HG02870 (cell line): ENCODE data around the gene COL19A1.

Source experiments
- ATAC-seq: cut with Tn5 transposase; IDR thresholded peaks from one replicate; pipeline ENCODE4 v1.9.1; 2021; ENCODE audit warnings: mild to moderate bottlenecking, moderate library complexity; ENCODE audit not compliant: unreplicated experiment

The COL19A1 gene

DNA sequence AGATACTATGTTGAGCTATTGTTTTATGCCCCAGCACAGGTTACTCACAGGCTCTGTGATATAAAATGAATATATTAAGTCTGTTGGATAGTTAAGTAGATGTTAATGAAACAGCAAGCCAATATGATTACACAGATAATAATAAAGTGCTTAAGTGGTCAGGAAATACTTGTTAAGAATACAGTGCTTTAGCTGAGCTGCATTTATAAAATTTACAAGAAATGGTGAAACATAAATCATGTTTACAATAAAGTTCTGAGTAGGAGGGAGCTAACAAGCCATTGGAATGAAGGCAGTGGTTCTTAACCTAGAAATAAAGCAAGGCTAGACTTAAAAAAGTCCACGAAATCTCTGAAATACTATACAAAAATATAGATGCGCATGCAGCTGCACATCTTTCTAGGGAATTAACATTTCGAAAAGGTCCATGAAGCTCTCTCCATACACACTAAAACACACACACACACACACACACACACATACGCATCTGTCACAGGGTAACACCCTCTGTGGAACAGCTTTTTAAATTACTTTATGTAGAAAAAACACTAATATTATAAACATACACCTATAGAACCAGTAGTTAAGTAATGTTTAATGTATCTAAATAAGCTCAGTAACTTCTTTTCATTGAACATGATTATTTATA is 349.2 kb downstream of the COL19A1 start:
- no peak for ATAC-seq

DNA sequence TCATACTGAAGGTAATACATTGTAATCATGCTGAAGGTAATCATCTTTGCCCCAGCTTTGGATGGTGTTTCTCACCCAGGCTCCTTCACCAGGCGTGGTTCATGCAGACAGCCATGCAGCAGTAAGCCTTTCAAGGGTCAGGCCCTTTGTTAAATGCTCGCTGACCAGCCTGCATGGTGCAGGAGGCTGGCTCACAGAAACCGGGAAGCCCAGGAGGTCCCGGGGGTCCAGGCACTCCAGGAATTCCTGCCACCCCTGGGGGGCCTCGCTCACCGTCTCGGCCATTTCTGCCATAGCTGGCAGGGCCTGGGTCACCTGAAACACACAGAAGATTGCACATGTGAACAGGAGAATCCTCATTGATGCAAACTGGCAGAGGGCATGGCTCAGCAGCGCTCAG is 350.4 kb downstream of the COL19A1 start:
- no peak for ATAC-seq

DNA sequence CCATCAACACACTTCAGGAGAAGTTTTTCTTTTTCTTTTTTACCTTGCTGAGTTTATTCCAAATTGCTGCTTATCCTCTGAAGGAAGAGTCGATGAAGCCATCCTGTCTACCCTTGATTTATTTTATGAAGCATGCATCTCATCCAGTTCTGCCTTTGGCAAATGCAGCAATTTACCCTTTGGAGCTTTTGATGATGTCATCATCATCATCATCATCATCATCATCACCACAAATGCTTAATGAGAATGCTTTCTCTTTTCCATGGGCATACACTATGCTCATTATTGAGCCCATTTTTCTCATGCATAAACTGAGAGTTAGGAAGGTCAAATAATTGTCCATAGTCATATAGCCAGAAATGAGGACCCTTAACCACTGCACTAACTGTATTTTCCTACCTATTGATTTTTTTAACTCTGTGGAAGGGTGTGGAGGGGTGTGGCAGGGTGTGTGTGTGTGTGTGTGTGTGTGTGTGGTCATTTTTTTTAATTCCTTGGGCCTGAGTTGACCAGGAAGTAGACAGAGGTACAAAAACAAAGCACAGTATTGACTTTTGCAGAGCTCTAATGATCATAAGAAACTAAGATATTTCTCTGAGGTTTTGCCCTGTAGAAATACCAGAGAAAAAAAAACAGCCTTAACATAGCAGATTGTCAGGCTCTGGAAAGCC is 353.7 kb downstream of the COL19A1 start:
- no peak for ATAC-seq

DNA sequence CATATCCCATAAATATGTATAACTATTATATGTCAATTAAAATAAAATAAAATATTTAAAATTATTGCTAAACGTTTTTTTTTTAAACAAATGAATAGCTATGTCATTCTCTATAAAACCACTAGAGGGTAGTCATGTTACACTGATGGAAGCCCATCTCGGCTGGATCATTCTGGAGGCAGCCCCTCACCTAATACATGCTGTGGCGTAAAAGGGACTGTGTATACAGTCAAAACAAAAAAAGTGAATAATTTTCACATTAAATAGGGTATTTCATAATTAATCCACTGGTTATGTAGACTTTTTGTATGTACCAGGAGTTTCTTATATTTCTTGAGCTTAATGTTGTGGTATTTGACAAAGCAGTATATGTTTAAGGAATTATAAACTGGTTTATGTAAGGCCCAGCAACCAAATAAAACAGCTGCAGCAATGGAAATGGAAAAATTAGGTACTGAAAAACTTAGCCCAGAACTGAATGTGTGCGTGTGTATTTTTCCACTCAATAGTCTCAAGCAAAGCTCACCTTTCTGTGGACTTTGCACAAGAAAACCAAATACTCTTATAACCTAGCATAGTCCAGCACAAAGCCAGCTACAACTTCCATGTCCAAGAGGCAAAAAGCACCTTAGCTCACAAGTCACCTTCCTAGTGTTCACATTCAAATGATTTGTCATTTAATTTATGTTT is 354.8 kb downstream of the COL19A1 start:
- ATAC-seq: no peak

DNA sequence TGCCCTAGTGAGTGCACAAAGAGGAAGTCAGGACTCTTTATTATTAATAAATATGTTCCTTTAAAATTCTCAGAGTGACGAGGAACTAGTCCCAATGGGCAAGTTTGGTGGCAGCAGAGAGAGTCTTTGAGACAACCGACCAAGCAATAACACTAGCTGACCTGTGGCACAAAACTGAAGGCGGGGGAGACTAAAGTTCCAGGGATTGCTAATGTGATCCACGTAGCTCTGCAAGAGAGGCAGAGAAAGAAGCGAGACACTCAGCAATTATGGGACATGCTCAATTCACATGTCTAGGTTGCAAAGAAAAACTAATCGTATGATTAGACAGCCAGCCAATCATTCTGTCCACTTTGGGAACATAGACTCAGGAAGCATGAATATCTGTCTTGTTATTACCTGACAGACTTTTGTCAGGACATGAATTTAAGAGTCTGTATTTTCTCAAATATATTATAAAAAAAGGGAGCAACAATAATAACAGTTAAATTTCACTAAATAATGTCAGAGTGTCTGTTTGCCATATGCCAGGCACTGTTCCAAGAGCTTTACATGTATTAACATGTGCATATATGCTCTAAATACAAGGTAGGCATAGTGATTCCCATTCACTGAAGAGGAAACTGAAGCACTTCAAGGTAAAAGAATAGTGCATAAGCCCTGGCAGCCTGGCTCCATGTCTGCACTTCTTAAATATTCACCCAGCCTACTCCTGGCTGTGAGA is 355.5 kb downstream of the COL19A1 start:
- no peak for ATAC-seq

DNA sequence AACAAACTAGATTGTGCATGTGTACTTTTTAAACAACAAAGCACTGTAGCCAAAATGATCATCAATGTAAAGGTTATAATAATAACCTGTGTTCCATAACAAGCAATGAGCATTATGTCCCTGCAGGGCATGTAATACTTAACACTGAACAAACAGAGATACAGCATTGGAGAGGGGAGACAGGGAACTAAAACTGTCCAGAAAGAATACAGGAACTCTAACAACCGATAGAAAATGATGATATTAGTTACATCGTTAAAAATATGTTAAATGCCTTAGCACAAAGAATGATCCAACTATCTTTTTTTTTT is 356.0 kb downstream of the COL19A1 start:
- ATAC-seq: no peak

DNA sequence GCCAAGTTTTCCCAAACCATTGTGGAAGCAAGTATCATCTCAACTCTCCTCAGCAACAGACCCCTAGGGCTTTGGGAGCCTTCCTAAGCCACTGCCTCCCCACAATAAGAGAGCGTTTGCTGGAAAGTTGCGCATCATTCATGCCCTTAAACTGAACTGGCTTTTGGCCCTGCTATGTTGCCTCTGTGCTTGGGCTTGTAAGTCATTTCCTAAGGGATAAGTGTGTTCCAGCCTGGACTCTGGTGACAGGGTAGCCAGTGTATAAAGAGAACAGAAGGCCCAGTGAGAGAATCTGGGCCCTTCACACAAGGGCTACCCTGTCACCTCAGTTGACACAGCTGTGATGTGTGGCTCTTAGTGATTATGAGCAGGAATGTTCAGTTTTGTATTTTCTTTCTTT is 358.7 kb downstream of the COL19A1 start:
- ATAC-seq: no peak

DNA sequence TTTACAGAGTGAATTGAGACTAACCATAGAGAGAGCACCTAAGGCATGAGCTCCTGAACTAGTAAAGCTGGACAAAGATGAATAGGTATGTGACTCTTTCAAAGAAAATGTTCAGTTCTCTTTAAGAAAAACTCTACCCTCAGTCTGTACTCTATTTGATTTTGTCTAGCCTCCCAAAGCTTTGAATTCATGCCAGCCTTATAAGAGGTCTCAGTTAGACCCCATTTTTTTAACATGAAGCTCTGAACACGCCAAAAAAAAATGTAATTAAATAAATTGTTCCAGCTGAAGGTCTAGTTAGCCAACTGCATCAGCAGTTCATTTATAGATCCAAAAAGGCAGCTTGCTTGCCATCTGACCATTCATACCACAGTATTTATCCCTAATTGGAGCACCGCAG is 365.0 kb downstream of the COL19A1 start:
- ATAC-seq: no peak

DNA sequence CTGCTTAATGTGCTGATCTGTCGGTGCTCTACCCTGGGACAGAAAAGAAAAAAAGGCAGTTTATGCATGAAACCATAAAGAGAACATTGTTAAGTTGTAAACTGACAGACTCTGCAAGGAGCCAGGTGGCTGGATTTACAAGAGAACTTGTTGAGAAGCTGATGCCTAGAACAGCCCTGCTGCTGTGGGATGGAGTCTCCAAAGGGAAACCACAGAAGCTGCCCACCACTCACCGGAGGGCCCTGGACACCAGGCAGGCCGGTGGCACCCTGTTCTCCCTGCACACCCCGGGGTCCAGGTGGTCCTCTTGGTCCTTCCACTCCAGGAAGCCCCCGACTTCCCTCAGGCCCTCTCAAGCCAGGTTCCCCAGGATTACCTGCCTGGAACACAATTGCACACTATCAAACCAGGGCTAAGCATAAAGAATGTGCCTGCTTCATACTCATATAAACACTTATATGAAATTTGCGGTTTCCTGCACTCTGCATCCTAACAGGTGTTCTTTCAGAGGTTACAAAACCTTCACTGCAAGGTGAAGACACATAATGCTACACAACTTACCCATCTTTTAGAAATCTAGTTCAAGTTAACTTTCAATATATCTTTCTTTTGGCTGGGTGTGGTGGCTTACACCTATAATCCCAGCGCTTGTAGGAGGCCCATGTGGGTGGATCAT is 368.3 kb downstream of the COL19A1 start:
- no peak for ATAC-seq

DNA sequence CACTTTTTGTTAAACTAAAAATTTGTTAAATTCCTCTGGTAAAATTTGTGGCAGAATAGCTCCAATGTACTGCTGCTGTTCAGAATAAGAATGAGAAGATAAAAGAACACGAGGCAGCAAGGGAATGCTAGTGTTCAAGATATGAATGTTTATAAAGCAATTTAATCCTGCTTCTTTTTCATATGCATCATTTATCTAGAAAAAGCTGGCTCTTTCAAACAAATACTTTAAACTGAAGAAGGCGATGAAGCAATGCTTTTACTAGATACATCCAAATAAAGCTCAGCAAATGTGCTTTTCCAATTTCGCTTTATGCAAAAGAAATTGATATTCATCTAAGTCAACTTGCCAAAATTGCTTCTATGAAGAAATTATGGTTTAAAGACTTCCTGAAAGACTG is 370.0 kb downstream of the COL19A1 start:
- ATAC-seq: no peak

DNA sequence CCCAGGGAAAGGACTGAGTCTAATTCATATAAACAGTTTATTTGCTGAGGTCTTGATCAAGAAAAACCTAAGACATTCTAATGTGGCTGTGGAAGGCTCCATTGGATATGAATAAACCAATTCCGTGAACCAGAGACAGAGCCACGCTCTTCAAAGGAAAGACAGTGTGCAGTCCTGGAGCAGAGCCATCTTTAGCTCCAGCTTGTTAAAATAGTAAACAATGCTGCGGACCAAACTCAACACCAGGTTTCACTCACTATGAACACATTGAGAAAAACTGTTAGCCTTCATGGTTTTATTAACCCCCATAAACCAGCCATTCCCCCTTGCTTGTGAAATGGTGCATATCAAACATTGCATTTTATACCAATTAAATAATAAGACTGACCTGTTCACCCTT is 374.7 kb downstream of the COL19A1 start:
- ATAC-seq: no peak

DNA sequence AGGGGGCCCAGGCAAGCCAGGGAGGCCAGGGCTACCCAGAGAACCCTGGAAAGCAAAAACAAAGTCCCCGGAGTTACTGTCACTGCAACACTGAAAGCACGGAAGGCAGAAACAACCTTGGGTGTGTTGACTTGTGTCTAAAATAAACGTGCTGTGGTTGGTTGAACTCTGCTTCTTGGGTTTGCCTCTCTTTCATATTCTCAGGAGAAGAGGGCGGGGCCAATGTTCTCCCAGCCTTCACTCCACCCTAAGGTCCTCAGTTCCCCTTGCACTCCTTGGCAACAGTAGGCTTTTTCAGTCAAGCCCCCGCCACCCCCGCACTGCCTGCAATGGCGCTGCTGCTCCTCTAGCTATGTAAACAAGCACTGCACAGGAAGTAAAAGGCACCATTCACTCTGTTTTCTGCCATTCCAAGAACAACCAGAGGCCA is 375.6 kb downstream of the COL19A1 start:
- no peak for ATAC-seq

DNA sequence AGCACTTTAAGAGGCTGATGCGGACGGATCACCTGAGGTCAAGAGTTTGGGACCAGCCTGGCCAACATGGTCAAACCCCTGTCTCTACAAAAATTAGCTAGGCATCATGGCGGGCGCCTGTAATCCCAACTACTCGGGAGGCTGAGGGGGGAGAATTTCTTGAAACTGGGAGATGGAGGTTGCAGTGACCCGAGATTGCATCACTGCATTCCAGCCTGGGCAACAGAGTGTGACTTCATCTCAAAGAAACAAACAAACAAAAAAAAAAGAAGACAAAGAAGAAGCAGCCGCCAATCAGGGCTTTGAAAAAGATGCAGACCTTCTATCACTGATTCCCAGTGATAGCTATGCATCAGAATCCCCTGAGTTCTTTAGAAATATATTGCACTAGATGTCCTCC is 379.8 kb downstream of the COL19A1 start:
- ATAC-seq: no peak

DNA sequence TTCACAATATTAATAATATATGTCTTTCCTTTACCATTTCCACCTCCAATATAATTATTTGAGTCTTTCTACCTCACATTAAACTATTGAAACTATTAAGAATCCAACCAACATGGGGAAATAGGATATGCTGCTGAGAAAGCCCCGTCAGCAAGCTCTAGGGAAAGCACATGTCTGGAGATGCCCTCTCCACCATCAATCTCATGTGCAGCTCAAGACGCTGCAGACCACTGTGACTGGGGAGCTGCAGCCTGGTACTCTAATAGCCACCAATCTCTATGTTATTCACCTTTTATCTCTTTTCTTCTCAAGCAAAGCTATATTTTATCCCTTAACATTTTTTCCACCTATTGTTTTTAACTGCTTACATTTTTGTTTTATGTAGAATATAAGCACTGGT is 386.2 kb downstream of the COL19A1 start:
- ATAC-seq: no peak

DNA sequence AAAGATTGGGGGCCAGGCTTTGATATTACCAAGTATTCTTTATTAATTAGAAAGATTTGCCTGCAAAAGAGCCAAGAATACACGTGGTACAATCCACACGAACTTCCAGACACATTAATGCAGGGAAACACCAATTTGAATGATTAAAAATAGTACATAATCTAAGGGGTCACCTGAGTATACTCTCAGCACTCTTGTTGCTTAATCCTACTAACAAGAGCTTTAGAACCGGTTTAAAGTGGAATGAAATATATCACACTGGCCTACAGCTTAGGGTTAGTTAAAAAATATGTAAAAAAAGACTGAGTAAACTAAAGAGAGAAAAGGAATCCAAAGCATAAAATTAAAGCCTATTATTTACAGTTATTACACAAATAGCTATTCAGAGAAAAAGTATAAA is 387.6 kb downstream of the COL19A1 start:
- no peak for ATAC-seq

DNA sequence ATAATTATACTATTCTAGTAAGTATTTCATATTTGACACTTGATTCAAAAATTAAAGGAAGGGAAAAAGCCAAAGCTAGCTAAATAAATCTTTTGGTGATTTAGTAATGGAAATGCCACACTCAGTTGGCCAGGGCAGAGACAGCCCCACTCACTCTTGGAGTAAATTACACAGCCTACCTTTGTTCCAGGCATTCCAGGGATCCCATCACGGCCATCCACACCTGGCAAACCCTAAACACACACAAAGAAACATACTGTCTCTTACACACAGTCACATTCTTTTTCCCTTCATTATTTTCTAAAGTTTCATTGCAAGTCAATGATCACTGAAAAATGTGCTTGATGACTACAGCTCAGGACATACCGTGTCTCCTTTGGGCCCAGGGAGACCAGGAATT is 388.4 kb downstream of the COL19A1 start:
- ATAC-seq: no peak

DNA sequence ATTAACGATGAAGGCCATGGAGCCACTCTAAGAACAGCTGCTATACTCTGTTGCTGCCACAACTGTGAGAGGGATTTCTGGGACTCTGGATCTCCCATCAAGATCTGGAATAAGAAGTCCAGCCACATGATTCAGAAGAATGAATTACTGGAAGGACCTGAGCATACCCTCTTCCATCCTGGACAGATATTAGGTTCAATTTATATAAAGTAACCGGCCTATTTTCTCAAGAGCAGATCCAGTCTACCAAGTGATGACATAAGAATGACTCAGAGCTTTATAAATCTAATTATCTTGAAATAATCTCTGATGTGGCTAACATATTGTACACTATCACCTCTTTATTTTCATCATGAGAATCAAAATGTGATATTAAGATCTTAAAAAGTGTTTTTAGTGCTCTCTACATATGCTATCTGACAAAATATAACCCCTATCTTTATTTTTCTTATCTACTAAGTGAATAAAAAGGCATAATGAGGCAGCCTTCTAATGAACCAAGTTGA is 391.5 kb downstream of the COL19A1 start:
- no peak for ATAC-seq

DNA sequence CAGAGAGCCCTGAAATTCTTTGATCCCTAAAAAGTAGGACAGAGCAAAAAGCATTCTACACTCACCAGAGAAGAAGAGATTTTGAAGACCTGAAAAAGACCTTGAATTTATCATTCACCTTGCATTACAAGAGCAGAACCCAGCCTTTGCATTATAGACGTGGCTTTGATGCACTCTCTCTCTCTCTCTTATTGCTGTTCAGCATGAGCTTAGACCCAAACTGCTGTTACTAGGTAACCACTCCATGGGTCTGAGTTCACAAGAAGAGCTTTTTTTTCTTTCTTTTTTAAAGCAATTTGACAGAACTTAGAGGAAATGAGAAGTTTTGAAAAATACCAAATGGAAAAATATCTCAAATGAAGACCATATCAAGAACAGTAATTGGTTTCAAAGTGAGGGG is 392.1 kb downstream of the COL19A1 start:
- no peak for ATAC-seq
